Hepatic stellate cell (primary cell): ENCODE results near the gene PI4KA.
"Not testable (repeated sequence)": the region's sequence is repeated elsewhere in the genome, so short reads cannot be mapped to it uniquely, and the experiment has no call there.

Experiments
- DNase-seq: peaks from one replicate; pipeline ENCODE4 v3.0.0; 2011; ENCODE audit warnings: low spot score

Gene PI4KA

DNA sequence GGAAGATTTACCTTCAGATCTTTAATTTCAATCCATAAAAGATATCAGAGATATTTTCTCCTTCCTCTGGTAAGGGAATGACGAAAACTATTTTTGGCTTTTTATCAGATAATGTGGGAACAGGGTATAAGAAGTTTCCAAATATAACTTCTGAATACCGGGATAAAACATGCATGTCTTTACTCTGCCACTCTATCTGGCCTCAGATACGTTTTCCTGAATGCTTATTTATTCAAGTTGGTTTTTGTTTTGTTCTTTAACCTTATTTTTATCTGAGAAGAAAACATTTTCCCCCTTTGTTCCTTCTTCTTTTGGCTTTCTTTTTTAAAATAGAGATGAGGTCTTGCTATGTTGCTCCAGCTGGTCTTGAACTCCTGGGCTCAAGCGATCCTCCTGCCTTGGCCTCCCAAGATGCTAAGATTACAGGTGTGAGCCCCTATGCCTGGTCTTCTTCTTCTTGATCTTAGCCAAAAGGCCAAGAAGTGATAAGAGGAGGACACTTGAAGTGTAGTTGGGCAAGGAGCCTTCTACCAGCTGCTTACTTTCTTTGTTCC, 83.2 kb downstream of the PI4KA start:
- peak; percentile 28 for DNase-seq

DNA sequence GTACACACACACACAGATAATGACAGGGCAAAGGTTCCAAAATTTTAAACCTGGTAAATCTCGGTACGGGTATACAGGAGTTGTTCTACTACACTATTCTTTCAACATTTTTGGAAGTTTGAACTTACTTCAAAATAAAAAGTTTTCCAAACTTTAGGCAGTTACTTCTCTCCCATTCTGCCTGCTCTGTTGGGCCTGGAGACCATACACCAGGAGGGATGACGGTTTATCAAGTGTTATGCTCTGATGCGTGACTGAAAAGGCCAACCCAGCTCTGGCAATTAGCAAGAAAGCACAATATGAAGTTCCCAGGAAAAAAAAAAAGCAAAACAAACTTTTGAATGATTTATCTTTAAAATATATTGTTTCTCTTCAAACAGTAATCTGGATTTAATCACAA, 83.7 kb downstream of the PI4KA start:
- no peak for DNase-seq

- no peak for DNase-seq
Observed at GRCh38 chr22:20773793-20774212, 84.8 kb downstream of the PI4KA start, which contains the start of gene SERPIND1. Gene SERPIND1 (plus strand): TSS chr22:20774113. CDS start chr22:20779313, 5,200 bp downstream.

- DNase-seq: no peak
Observed at GRCh38 chr22:20771918-20772625, 86.5 kb downstream of the PI4KA start.

DNA sequence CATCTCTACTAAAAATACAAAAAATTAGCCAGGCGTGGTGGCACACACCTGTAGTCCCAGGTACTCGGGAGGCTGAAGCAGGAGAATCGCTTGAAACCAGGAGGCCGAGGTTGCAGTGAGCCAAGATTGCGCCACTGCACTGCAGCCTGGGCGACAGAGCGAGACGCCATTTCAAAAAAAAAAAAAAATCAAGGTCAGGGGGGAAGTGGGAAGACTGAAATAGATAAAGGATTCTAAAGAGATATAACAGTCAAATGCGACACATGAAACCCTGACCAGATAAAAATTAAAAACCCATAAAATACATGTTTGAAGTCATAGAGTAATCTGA, 89.2 kb downstream of the PI4KA start:
- DNase-seq: not testable (repeated sequence)

GRCh38 chr22:20766530-20766929, 92.1 kb downstream of the PI4KA start:
- no peak for DNase-seq

DNA sequence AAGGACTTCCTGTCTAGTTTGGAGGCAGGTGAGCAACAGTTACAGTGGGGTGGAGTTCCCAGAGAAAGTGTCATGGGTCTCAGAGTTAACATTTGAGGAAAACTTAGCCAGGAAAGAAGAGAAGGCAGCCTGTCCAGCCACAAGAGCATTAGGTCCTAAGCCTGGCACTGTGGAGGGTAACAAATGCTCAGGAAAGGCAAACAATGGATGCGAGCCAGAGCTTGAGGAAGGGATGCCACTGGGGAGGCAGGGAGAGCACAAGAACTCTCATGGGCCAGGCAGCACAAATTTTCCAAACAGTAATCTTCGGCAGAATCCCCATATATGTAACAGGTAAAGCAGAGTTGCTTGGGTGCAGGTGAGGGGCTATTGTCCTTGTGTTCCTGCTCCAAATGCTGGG, 92.7 kb downstream of the PI4KA start:
- DNase-seq: no peak

GRCh38 chr22:20764729-20765128, 93.9 kb downstream of the PI4KA start:
- no peak for DNase-seq

DNA sequence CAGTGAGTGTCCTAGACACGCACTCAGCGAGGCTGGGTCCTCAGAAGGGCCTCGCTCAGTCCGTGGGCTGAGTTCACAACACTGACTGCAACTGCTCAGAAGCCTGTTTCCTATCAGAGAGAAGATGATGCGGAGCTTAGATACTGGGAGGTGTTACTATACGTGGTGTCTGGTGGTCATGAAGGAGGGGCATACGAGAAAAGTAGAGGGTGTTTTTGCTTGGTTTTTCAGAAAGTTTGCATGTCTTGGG, 94.2 kb downstream of the PI4KA start:
- DNase-seq: no peak

- DNase-seq: no peak
Observed at GRCh38 chr22:20763630-20764470, 94.8 kb downstream of the PI4KA start.

GRCh38 chr22:20762233-20762796, 96.3 kb downstream of the PI4KA start:
- DNase-seq: no peak

DNA sequence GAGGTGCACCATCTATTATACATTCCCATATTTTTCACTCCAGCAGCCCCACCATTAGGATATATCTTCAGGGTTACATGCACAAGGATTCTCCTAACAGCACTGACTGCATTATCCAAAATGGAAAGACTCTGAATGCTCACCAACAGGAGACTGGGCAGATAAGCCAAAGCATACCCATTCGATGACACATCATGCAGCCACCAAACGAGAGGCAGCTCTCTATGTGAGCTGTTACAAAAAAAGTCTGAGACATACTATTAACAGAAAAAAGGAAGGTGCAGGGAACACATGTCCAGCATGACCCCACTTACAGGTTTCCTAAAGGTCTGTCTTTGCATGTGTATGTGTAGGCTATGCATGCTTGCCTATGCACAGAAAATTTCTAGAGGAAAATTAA, 97.1 kb downstream of the PI4KA start:
- no peak for DNase-seq

DNA sequence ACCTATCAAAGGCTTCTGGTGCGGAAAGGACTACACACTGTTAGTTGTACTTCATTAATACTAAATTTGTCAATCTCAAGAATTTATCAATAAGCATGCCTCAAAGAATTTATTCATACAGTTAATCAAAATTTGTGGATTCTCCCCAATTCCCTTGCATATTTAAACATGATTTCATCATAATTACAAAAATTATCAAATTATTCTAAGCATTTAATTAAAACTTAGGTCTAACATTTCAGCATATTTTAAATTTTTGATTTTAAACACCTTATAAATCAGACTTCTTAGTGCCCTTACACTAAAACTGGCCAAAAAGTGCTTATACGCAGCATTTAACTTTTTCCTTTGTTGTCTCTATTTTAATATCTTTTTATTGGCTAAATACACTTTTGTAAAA, 98.5 kb downstream of the PI4KA start:
- DNase-seq: no peak

GRCh38 chr22:20758688-20759087, 99.9 kb downstream of the PI4KA start:
- no peak for DNase-seq

DNA sequence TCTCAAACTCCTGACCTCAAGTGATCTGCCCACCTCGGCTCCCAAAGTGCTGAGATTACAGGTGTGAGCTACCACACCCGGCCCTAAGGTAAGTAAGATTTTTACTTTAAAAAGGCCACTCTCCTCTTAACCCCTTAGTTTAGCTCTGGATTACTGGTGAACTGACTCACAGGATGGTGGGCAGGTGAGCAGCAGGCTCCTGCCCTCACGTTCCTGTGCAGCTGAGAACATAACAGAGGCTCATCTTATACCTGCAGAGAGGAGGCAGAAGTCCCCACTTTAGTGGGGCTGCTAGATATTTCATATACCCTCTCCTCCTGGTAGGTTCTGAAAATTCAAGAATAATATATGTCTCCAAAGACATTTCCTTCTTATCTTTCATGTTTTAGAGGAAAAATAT, 101.8 kb downstream of the PI4KA start:
- no peak for DNase-seq

- no peak for DNase-seq
Observed at GRCh38 chr22:20752873-20753272, 105.7 kb downstream of the PI4KA start.

DNA sequence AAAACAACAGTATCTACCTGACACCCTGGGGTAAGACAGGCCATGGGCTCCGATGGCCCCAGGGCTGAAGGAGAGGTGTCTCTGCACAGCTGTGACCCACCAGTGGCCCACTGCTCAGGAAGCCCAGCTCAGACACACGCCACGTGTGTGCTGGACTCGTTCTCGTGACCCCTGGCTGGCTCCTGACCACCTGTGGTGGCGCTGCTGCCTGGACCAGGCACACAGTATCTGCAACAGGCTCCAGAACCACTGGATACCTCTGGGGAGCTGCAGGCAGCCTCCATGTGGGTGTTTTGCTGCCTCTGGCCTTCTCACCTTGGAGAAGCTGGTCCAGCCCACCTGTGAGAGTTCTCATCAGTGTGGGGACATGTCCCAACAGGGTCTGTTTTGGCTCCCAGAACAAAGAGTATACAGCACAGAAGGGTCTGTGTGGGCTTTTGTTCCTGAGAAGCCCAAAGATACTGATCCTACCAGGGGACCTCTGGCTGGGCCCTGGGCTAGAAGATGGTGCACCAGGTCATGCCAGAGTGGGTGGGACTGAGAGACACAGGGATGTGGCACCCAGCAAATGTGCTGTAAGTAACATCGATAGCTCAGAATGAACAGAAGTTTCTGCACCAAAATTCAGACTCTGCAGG, 106.4 kb downstream of the PI4KA start:
- no peak for DNase-seq

DNA sequence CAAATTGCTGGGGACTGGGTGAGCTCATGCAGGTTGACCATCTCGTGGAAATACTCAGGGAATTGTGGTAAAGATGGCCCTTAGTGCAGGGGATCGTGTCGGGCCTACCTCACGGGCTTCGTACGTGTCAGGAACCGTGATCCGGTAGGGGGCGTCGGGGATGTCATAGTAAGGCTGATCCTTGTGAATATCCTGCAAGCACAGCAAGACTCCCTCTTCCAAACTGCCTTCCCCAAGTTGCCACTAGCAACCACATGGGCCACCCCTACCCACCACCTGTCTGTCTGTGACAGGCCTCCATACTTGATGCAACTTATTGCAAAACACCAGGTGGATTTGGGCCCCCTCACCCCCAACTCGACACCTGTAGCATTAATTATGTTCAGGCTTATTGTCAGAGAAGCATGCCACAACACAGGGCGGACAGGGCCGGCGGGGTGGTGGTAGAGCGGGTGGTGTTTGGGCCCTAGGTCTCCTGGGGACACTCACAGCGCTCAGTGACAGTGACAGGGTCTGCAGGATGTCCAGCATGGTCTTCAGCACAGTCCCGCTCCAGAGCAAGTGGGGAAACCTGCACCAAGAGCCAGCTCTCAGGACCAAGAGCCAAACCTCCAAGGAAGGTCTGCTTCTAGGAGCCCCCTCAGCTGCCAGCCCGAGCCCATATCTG, 107.3 kb downstream of the PI4KA start:
- no peak for DNase-seq

GRCh38 chr22:20750461-20751184, 108.0 kb downstream of the PI4KA start:
- DNase-seq: peak; percentile 86

DNA sequence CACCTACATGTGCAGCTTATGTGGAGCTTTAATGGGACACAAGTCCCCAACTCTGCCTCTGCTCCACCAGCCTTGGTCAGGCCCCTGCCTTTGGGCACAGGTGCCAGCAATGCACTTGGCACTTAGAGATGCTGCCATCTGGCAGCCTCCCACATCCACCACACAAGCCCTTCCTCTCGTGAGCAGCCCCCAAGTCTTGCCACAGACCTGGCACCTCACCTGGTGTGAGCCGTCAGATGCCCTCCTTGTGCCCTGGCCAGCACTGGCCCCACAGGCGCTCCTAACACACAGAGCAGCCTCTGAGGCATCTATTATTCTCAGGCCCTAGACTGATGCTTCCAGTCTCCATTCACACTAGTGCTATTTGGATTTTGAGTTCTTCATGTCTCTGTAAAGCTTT, 109.2 kb downstream of the PI4KA start:
- no peak for DNase-seq

GRCh38 chr22:20748731-20749428, 109.7 kb downstream of the PI4KA start:
- no peak for DNase-seq
